ENCODE measurements around the gene MSRB3. TPM values are rescaled to one million over a fixed set of nuclear protein-coding genes. Genes with fewer than 3 reads are reported as not detected.

MSRB3 gene
- total RNA-seq, 1 experiment from 2014 or later = 1.8 TPM

- TF ChIP-seq IRF1 (CRISPR knock-in tag; IDR thresholded peaks at IDR 0.05) (no peak), HMGA2 (CRISPR knock-in tag; IDR thresholded peaks at IDR 0.05) (no peak), FOXP1 (CRISPR knock-in tag; IDR thresholded peaks at IDR 0.05; ENCODE audit: borderline replicate concordance) (no peak), ZNF219 (CRISPR knock-in tag; IDR thresholded peaks at IDR 0.05; ENCODE audit: borderline replicate concordance) (no peak), NFYB (CRISPR knock-in tag; conservative IDR thresholded peaks at IDR 0.05; ENCODE audit: low read depth) (no peak), MXD4 (CRISPR knock-in tag; IDR thresholded peaks at IDR 0.05; ENCODE audit: borderline replicate concordance) (no peak)
Observed at GRCh38 chr12:65470256-65470655, 191.8 kb downstream of the MSRB3 start (continued).

- Mint-ChIP-seq H3K4me3 (no peak overlapping the region), H3K36me3 (no peaks in the 10 kb centered on the region), H3K27ac (no peak overlapping the region), H3K4me1 (no peaks in the 10 kb centered on the region), H3K9me3 (no peaks in the 10 kb centered on the region), H3K27me3 (ENCODE audit: low read depth) (no peaks in the 10 kb centered on the region)
- no peak for ATAC-seq
- DNase-seq (ENCODE audit: low spot score) = no peak
- CTCF ChIA-PET = no interaction called here
- TF ChIP-seq MAX (CRISPR knock-in tag; IDR thresholded peaks at IDR 0.05) (no peak), HMGXB4 (CRISPR knock-in tag; IDR thresholded peaks at IDR 0.05) (no peak), SMAD3 (CRISPR knock-in tag; IDR thresholded peaks at IDR 0.05; ENCODE audit: borderline replicate concordance) (no peak), E2F5 (CRISPR knock-in tag; IDR thresholded peaks at IDR 0.05) (no peak), NR3C1 (CRISPR knock-in tag; conservative IDR thresholded peaks at IDR 0.05; ENCODE audit: low read depth) (no peak), ZMAT4 (CRISPR knock-in tag; IDR thresholded peaks at IDR 0.05) (no peak), FOXP1 (CRISPR knock-in tag; IDR thresholded peaks at IDR 0.05; ENCODE audit: borderline replicate concordance) (no peak), ZNF263 (CRISPR knock-in tag; IDR thresholded peaks at IDR 0.05; ENCODE audit: low read depth) (no peak), GRHL2 (CRISPR knock-in tag; IDR thresholded peaks at IDR 0.05; ENCODE audit: insufficient replicate concordance, severe bottlenecking) (no peak), ZNF416 (CRISPR knock-in tag; IDR thresholded peaks at IDR 0.05) (no peak), ZNF423 (CRISPR knock-in tag; IDR thresholded peaks at IDR 0.05) (no peak), E2F1 (CRISPR knock-in tag; IDR thresholded peaks at IDR 0.05) (no peak)
- POLR2A ChIA-PET = no interaction called here
Observed at GRCh38 chr12:65472079-65472478, 193.6 kb downstream of the MSRB3 start.

- no peak overlapping the region for H3K4me3 Mint-ChIP-seq
- ChIA-PET CTCF (no interaction called here), POLR2A (no interaction called here)
- ATAC-seq (no peak), DNase-seq (ENCODE audit: low spot score) (no peak)
- peaks cover 2% of the 10 kb centered on the region; the same call in 1 of the 2 replicates for H3K9me3 Mint-ChIP-seq
- H3K27ac Mint-ChIP-seq = no peak overlapping the region
- H3K27me3 Mint-ChIP-seq (ENCODE audit: low read depth) = no peaks in the 10 kb centered on the region; the same call in 1 of the 2 replicates
- no peaks in the 10 kb centered on the region for H3K4me1 Mint-ChIP-seq
- no peaks in the 10 kb centered on the region for H3K36me3 Mint-ChIP-seq
- TF ChIP-seq TCF7 (CRISPR knock-in tag; IDR thresholded peaks at IDR 0.05; ENCODE audit: low read depth) = no peak
- no peak for TF ChIP-seq ESRRA (CRISPR knock-in tag; IDR thresholded peaks at IDR 0.05; ENCODE audit: borderline replicate concordance)
- no peak for TF ChIP-seq JAZF1 (CRISPR knock-in tag; IDR thresholded peaks at IDR 0.05)
- TF ChIP-seq TEAD1 (CRISPR knock-in tag; IDR thresholded peaks at IDR 0.05) = no peak
- no peak for TF ChIP-seq ERG (CRISPR knock-in tag; IDR thresholded peaks at IDR 0.05)
- TF ChIP-seq ELF4 (CRISPR knock-in tag; IDR thresholded peaks at IDR 0.05; ENCODE audit: low read depth) = no peak
- TF ChIP-seq FOXK1 (CRISPR knock-in tag; IDR thresholded peaks at IDR 0.05) = no peak
- TF ChIP-seq NR2C2 (CRISPR knock-in tag; IDR thresholded peaks at IDR 0.05) = no peak
- TF ChIP-seq ZNF317 (CRISPR knock-in tag; IDR thresholded peaks at IDR 0.05; ENCODE audit: borderline replicate concordance, low read depth) = no peak
- no peak for TF ChIP-seq RELA (CRISPR knock-in tag; IDR thresholded peaks at IDR 0.05; ENCODE audit: borderline replicate concordance)
- TF ChIP-seq ZNF416 (CRISPR knock-in tag; IDR thresholded peaks at IDR 0.05) = no peak
Observed at GRCh38 chr12:65474831-65475230, 196.3 kb downstream of the MSRB3 start.
